ENCODE data around the gene POLR2E. TPM values are rescaled to one million over a fixed set of nuclear protein-coding genes. Genes with fewer than 3 reads are reported as not detected.

Gene POLR2E
- total RNA-seq, 4 donors from 2014 or later, result 151 to 216 (median 188) TPM

- DNase-seq (ENCODE audit: low spot score) (no peak), ATAC-seq (ENCODE audit: low FRiP score) (no peak)
- no peak for TF ChIP-seq CTCF (IDR thresholded peaks at IDR 0.05)
Observed at GRCh38 chr19:1138121-1138520, 42.9 kb upstream of the POLR2E start.

- ATAC-seq (ENCODE audit: low FRiP score), result no peak
- TF ChIP-seq CTCF (IDR thresholded peaks at IDR 0.05), result no peak
- DNase-seq (ENCODE audit: low spot score), result no peak
Observed at GRCh38 chr19:1136621-1137317, 41.6 kb upstream of the POLR2E start.

- peak; percentile 8 for ATAC-seq (ENCODE audit: low FRiP score)
- no peak for TF ChIP-seq CTCF (IDR thresholded peaks at IDR 0.05)
- DNase-seq (ENCODE audit: low spot score), result no peak
Observed at GRCh38 chr19:1136201-1136600, 41.0 kb upstream of the POLR2E start.

GRCh38 chr19:1135454-1135853 is 40.3 kb upstream of the POLR2E start:
- DNase-seq (ENCODE audit: low spot score) (no peak), ATAC-seq (ENCODE audit: low FRiP score) (no peak)
- TF ChIP-seq CTCF (IDR thresholded peaks at IDR 0.05), result no peak

GRCh38 chr19:1134431-1134830 is 39.3 kb upstream of the POLR2E start:
- DNase-seq (ENCODE audit: low spot score) (no peak), ATAC-seq (ENCODE audit: low FRiP score) (no peak)
- TF ChIP-seq CTCF (IDR thresholded peaks at IDR 0.05), result no peak

GRCh38 chr19:1133471-1133929 is 38.3 kb upstream of the POLR2E start:
- TF ChIP-seq CTCF (IDR thresholded peaks at IDR 0.05), result no peak
- no peak for ATAC-seq (ENCODE audit: low FRiP score)
- DNase-seq (ENCODE audit: low spot score), result no peak

All from omental fat pad (tissue), 4 donors.